GM12873 (cell line): ENCODE data around the gene PLD1.

Source experiments
- TF ChIP-seq, protein P1 (sequence below): IDR thresholded peaks from 2 replicates; pipeline ENCODE4 v1.5.1; 2012; ENCODE audit warnings: low read depth, mild to moderate bottlenecking, moderate library complexity, low read length, control low read depth; ENCODE audit not compliant: insufficient read depth; ENCODE audit errors: missing control alignments

Gene PLD1

DNA sequence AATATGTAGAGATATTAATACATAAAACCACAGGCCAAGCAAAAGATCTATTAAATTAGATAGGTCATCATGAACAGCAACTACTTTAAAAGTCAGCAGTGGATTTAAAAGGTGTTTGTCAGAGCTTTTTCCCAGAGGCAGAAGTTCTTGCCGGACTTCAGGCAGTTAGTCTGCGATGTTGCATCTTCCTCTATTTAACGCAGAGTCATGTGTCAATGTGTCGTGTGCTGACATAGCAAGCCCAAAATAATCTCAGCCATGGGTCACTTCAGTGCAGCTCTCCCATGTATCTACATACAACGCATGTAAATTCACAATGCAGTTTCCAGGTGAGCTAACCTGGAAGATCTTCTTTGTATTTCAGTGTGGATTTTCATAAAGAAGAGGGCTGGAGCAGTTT lies 24.8 kb upstream of the PLD1 start:
- TF ChIP-seq, protein P1, sequence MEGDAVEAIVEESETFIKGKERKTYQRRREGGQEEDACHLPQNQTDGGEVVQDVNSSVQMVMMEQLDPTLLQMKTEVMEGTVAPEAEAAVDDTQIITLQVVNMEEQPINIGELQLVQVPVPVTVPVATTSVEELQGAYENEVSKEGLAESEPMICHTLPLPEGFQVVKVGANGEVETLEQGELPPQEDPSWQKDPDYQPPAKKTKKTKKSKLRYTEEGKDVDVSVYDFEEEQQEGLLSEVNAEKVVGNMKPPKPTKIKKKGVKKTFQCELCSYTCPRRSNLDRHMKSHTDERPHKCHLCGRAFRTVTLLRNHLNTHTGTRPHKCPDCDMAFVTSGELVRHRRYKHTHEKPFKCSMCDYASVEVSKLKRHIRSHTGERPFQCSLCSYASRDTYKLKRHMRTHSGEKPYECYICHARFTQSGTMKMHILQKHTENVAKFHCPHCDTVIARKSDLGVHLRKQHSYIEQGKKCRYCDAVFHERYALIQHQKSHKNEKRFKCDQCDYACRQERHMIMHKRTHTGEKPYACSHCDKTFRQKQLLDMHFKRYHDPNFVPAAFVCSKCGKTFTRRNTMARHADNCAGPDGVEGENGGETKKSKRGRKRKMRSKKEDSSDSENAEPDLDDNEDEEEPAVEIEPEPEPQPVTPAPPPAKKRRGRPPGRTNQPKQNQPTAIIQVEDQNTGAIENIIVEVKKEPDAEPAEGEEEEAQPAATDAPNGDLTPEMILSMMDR = no peak

DNA sequence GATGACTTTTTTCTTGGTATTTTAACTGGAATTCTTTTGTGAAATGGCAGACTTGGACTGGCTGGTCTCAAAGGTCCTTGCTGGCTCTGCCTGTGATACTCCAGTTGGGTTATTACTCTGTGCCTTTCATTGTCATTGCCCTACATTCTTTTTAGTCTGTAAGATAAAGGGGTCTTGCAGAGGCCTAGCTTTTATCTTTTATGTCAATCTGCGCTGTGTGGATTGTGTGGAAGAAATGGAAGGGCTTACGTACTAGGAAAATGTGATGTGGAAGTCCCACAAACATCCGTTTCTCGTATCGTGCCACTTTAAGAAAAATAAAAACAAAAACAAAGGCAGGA lies 24.1 kb upstream of the PLD1 start:
- TF ChIP-seq, protein P1 = no peak

DNA sequence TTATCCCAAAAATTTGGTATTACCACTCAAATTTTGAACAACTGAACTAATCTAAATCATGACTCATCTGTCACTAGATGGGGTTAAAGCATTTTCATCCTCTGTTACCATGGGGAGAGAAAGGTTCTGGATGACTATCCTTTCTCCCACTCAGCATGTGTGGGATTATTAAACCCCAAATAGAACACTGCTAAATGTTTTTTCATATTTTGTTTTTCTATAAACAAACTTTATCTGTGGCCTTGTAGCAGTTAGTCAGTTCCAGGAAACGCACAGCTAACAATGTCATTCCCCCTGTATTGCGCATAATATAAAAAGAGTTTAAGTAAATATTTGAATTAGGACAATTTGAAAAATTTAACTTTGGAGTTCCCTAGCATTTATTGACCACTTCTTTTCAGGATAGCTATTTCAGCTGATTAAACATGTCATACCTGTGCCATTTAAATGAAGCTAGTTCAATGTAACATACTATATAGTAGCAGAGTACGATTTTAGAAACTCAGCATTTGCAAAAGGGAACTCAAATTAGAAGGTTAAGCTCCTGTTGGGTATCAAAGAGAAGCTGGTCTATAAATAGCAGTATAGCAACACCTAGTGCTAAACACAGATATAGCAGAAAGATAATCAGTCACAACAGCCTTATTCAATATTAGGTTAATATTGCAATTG lies 23.6 kb upstream of the PLD1 start:
- TF ChIP-seq, protein P1 = peak; percentile 44

DNA sequence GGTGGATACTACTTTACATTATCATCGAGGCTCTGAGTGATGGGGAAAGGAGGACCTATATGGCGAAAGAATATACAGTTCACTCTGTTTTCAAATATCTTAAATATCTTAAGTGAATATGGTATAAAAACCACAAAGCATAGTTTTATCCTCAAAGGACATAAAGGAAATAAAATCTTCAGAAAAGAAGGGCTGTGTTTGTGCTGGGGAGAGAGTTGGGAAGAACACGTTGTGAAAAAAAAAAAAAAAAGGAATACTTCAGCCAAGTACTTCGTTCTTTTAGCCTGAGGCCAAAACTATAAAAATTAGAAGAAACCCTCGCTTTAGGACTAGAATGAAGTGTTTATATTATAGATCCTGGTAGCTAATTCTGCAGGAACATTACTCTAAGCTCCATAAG lies 22.7 kb upstream of the PLD1 start:
- TF ChIP-seq, protein P1 = no peak

DNA sequence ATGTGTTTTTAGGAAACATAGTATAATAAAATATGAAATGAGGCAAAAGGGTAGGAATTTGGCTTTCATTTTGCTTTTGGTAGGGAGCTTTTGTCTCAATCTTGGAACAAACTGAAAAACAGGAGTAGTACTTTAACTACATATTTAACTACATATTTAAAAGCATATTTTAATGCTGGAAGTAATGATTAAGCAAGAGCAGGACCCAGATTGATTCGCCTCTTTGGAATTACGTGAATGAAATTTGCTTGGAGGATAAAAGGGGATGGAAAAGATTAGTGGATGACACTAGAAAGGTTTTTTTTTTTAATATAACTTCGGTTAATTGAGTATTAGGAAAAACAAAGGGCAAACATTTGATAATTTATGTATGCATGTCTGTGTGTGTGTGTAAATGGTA lies 21.7 kb upstream of the PLD1 start:
- TF ChIP-seq, protein P1 = no peak

DNA sequence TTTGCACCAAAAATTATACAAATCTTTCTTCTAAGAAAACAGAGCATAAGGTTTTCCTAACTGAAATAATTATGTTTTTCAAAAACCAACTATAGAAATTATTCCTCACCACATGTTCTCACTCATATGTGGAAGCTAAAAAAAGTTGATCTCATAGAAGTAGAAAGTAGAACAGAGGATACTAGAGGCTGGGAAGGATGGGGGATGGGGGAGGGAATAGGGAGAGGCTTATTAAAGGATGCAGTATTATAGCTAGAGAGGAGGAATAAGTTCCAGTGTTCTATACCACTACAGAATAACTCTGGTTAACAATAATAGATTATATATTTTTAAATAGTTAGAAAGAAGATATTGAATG lies 20.2 kb upstream of the PLD1 start:
- TF ChIP-seq, protein P1 = no peak

DNA sequence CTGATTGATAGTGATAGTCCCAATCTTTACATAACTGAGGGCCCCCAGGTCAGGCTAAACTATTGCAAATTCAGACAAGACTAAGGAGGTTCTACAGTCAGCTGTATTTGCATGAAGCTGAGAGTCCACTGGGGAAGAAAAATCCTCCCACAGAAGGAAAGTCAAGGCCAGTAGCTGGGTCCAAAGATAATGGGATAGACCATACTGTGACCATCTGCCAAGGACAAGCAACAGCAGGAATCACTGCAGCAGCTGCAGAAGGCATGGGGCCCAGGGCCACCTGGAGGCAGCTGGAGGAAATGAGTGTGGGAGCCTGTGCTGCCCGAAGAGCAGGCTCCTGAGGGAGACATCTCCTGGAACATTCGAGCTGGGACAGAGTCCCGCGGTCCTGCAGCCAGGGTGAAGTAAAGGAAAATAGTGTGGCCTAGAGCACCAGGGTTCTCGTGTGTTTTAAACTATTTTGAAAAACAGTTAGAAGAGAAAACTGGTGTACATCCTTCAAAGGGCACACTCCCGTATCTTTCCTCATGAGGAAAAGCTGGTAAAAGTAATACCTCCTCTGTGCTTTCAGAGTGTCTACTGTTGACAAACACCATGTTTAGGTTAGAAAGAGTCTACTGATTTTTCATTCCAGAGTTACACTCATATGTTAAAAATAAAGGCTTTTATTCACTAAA lies 19.7 kb upstream of the PLD1 start:
- TF ChIP-seq, protein P1 = peak; percentile 71
